MM.1S (cell line): ENCODE results near the gene OAS1.

Experiments
- EZH2phosphoT487 ChIP-seq: fragments of 300-600 bp; sonication (generic); IDR thresholded peaks from 2 replicates; pipeline ENCODE4 v1.6.1; 2018; ENCODE audit warnings: antibody characterized with exemption, low read length
- TF ChIP-seq, protein P1 (sequence below): fragments of 300-600 bp; sonication (generic); IDR thresholded peaks from 2 replicates; pipeline ENCODE4 v1.5.1; 2016; ENCODE audit warnings: antibody characterized with exemption, low read length, mixed read lengths

DNA sequence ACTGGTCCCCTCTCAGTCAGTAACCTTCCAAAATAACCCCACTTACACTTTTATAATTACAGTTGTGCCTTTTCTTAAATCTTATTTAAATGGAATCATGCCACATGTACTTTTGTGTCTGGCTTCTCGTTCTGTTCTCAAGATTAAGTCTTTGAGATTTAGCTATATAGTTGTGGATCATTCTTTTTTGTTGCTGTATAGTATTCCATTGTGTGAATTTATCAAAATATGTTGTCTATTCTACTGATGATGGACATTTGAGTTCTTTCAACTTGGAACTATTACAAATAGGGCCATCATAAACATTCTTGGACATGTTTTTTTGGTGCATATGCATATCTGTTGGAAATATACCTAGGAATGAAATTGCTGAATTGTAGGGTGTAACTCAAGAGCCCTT is 40.6 kb downstream of the OAS1 start:
- TF ChIP-seq, protein P1, sequence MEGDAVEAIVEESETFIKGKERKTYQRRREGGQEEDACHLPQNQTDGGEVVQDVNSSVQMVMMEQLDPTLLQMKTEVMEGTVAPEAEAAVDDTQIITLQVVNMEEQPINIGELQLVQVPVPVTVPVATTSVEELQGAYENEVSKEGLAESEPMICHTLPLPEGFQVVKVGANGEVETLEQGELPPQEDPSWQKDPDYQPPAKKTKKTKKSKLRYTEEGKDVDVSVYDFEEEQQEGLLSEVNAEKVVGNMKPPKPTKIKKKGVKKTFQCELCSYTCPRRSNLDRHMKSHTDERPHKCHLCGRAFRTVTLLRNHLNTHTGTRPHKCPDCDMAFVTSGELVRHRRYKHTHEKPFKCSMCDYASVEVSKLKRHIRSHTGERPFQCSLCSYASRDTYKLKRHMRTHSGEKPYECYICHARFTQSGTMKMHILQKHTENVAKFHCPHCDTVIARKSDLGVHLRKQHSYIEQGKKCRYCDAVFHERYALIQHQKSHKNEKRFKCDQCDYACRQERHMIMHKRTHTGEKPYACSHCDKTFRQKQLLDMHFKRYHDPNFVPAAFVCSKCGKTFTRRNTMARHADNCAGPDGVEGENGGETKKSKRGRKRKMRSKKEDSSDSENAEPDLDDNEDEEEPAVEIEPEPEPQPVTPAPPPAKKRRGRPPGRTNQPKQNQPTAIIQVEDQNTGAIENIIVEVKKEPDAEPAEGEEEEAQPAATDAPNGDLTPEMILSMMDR = no peak
- no peak for TF ChIP-seq EZH2phosphoT487
